Loucy (cell line): Measurements from ENCODE around the gene REC8.

ENCODE experiments used
- CTCF ChIP-seq: fragments of 200-600 bp; sonication (generic); conservative IDR thresholded peaks from 2 replicates; pipeline ENCODE4 v1.5.1; 2014; ENCODE audit warnings: mild to moderate bottlenecking, antibody characterized with exemption, low read length
- EZH2phosphoT487 ChIP-seq: fragments of 200-600 bp; IDR thresholded peaks from 2 replicates; pipeline ENCODE4 v1.6.1; 2018; ENCODE audit warnings: antibody characterized with exemption, mild to moderate bottlenecking, moderate library complexity, borderline replicate concordance

GRCh38 chr14:24122898-24123297, 49.0 kb upstream of the REC8 start:
- TF ChIP-seq CTCF (no peak), EZH2phosphoT487 (no peak)
